HL-60 (cell line): ENCODE results near the gene MIEN1.
"Not testable (repeated sequence)": the region's sequence is repeated elsewhere in the genome, so short reads cannot be mapped to it uniquely, and the experiment has no call there.

Source experiments
- DNase-seq, 2 experiments: peaks; one replicate each; pipeline ENCODE4 v3.0.0-alpha.2; 2010 to 2020; ENCODE audit warnings: low read depth in 1 of 2, low spot score in 1 of 2
- H3K27ac ChIP-seq: fragments of 250-450 bp; sonication (Bioruptor Pico); replicated peaks from 2 replicates; pipeline ENCODE4 v1.5.1; 2020; ENCODE audit warnings: mild to moderate bottlenecking, moderate library complexity
- H3K27me3 ChIP-seq: fragments of 250-450 bp; sonication (Bioruptor Pico); 2 replicates; pipeline ENCODE4 v1.5.1; 2021; ENCODE audit warnings: mild to moderate bottlenecking, moderate library complexity; ENCODE audit not compliant: insufficient read depth, poor library complexity, severe bottlenecking
- H3K4me3 ChIP-seq: replicated peaks from 2 replicates; pipeline ENCODE4 v1.5.1; 2011; ENCODE audit warnings: mild to moderate bottlenecking, control low read depth, low read length; ENCODE audit not compliant: insufficient read depth
- GABPA ChIP-seq: IDR thresholded peaks from 2 replicates; pipeline ENCODE4 v1.6.1; 2012; ENCODE audit warnings: low read depth
- POLR2AphosphoS5 ChIP-seq: IDR thresholded peaks from 2 replicates; pipeline ENCODE4 v1.6.1; 2012; ENCODE audit warnings: low read depth
- SPI1 ChIP-seq: IDR thresholded peaks from 2 replicates; pipeline ENCODE4 v1.6.1; 2012; ENCODE audit warnings: low read depth, mild to moderate bottlenecking, borderline replicate concordance
- TF ChIP-seq, protein P1 (sequence below): IDR thresholded peaks from one replicate; pipeline ENCODE4 v1.5.1; 2011; ENCODE audit warnings: low read length, control low read depth, inconsistent platforms; ENCODE audit not compliant: insufficient read depth
- TF ChIP-seq, protein P2 (sequence below): IDR thresholded peaks from 2 replicates; pipeline ENCODE4 v1.6.1; 2012; ENCODE audit warnings: low read depth; ENCODE audit not compliant: insufficient replicate concordance

MIEN1 gene

DNA sequence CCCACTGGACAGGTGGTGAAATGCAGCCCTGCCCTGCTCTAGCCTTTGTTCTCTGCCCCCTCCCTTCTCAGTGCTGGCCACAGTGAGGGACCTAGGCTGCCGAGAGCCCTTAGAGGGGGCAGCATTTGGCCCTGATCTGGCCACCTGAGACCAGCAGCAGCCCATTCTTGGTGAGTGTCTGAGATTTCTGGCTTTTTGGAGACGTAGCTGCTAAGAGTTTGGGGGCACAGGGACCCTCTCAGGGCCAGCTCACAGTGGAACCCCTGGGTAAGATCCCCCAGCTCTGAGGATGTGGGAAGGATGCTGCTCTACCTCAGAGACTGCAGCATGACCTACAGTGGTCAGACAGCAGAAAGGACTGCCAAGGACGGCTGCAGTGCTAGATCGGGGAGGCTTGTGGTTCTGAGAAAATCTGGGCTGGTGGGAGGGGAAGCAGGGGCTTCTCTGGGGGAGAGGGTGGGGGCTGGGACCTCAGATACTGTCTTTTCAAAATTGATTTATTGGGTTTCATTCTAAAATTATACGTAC lies 20.7 kb upstream of the MIEN1 start:
- H3K27ac ChIP-seq: no peak overlapping the region
- H3K27me3 ChIP-seq: no peaks in the 10 kb centered on the region
- no peak for DNase-seq
- H3K4me3 ChIP-seq: no peak overlapping the region
- TF ChIP-seq SPI1 (no peak), POLR2AphosphoS5 (no peak), GABPA (no peak)
- TF ChIP-seq, protein P1, sequence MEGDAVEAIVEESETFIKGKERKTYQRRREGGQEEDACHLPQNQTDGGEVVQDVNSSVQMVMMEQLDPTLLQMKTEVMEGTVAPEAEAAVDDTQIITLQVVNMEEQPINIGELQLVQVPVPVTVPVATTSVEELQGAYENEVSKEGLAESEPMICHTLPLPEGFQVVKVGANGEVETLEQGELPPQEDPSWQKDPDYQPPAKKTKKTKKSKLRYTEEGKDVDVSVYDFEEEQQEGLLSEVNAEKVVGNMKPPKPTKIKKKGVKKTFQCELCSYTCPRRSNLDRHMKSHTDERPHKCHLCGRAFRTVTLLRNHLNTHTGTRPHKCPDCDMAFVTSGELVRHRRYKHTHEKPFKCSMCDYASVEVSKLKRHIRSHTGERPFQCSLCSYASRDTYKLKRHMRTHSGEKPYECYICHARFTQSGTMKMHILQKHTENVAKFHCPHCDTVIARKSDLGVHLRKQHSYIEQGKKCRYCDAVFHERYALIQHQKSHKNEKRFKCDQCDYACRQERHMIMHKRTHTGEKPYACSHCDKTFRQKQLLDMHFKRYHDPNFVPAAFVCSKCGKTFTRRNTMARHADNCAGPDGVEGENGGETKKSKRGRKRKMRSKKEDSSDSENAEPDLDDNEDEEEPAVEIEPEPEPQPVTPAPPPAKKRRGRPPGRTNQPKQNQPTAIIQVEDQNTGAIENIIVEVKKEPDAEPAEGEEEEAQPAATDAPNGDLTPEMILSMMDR: no peak
- TF ChIP-seq, protein P2, sequence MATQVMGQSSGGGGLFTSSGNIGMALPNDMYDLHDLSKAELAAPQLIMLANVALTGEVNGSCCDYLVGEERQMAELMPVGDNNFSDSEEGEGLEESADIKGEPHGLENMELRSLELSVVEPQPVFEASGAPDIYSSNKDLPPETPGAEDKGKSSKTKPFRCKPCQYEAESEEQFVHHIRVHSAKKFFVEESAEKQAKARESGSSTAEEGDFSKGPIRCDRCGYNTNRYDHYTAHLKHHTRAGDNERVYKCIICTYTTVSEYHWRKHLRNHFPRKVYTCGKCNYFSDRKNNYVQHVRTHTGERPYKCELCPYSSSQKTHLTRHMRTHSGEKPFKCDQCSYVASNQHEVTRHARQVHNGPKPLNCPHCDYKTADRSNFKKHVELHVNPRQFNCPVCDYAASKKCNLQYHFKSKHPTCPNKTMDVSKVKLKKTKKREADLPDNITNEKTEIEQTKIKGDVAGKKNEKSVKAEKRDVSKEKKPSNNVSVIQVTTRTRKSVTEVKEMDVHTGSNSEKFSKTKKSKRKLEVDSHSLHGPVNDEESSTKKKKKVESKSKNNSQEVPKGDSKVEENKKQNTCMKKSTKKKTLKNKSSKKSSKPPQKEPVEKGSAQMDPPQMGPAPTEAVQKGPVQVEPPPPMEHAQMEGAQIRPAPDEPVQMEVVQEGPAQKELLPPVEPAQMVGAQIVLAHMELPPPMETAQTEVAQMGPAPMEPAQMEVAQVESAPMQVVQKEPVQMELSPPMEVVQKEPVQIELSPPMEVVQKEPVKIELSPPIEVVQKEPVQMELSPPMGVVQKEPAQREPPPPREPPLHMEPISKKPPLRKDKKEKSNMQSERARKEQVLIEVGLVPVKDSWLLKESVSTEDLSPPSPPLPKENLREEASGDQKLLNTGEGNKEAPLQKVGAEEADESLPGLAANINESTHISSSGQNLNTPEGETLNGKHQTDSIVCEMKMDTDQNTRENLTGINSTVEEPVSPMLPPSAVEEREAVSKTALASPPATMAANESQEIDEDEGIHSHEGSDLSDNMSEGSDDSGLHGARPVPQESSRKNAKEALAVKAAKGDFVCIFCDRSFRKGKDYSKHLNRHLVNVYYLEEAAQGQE: no peak

DNA sequence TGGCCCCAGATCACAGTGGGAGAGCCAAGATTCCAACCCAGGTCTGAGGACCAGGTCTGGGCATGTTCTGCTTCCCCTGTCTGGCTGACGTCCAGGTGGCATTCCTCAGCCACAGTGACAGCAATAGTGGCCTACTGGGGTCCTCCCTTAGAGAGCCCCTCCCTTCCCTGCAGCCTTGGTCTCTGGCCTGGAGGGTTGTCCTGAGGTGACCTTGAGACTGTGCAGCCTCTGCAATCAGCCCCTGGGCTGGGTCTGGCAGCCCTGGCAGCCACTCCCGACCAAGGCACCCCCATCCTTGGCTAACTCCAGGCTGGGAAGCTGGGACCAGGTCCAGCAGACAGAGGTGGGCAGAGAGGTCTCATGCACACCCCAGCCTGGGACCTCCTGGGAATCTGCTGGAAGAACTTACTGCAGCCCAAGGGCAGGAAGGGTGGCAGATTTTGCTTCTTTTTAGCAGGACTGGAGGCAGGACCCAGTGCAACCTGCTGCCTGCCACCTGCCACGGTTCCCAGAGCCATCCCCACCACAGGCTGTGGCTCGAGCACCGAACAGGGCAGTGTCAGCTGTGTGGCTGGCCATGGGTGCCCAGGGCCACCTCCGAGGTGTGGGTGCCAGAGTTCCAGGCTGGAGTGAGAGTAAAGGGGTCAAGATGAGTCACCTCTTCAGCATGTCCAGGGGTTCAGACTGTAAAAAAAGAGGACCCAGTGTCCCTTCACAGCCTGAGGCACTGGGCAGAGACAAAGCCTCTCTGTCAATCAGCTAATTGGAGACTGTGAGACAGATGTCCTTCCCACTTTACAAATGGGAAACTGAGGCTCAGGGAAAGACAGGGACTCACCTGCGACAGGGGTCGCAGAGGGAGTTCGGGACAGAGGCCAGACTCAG lies 20.0 kb upstream of the MIEN1 start:
- TF ChIP-seq, protein P2: no peak
- TF ChIP-seq POLR2AphosphoS5: no peak
- TF ChIP-seq, protein P1: no peak
- TF ChIP-seq SPI1: no peak
- TF ChIP-seq GABPA: no peak
- no peak overlapping the region for H3K27ac ChIP-seq

DNA sequence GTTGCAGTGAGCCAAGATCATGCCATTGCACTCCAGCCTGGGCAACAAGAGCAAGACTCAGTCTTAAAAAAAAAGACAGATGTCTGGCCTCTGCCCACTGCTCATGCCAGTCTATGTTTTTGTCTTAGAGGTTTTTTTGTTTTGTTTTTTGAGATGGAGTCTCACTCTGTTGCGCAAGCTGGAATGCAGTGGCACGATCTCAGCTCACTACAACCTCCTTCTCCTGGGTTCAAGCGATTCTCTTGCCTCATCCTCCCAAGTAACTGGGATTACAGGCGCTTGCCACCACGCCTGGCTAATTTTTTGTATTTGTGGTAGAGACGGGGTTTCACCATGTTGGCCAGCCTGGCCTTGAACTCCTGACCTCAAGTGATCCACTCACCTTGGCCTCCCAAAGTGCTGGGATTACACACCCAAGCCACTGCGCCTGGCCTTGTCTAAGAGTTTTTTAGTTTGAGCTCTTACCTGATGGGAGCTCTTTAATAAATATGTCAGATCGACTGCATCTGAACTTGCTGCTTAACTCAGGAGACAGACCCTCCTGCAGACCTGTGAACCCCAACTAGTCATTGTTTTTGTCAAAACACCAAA lies 18.2 kb upstream of the MIEN1 start:
- DNase-seq, H3K27me3 ChIP-seq, H3K27ac ChIP-seq, H3K4me3 ChIP-seq: not testable (repeated sequence)

More for the DNA sequence above, 20.0 kb upstream of the MIEN1 start:
- no peaks in the 10 kb centered on the region for H3K27me3 ChIP-seq
- H3K4me3 ChIP-seq: no peak overlapping the region
- DNase-seq: no peak

DNA sequence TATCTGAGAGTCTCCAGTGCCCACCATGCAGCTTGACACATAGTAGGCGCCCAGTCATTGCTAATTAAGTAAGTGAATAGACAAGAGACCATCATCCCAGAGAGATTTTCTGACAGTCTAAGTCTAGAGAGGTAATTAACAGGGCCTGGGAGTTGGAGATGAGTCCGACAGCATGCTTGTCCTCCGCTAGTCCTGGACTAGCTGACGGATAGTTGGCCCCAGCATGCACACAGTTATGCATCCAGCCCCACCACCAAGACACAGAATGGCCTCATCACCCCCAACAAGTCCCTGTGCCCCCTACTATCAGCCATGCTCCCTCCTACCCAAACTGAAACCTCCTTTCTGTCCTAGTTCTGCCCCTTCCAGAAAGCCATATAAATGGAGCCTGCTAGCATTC lies 17.4 kb upstream of the MIEN1 start:
- DNase-seq: no peak
- TF ChIP-seq, protein P1: no peak
- no peak for TF ChIP-seq POLR2AphosphoS5
- no peak for TF ChIP-seq SPI1
- TF ChIP-seq, protein P2: no peak
- TF ChIP-seq GABPA: no peak
- H3K27ac ChIP-seq: no peak overlapping the region
- no peak overlapping the region for H3K4me3 ChIP-seq
- peaks cover 8% of the 10 kb centered on the region for H3K27me3 ChIP-seq
